Keratinocyte (primary cell): Measurements from ENCODE around the gene MIER1. TPM values are rescaled to one million over a fixed set of nuclear protein-coding genes. Genes with fewer than 3 reads are reported as not detected.

Experiments
- DNase-seq: peaks from one replicate; pipeline ENCODE4 v3.0.0-alpha.2; 2011; ENCODE audit warnings: low read depth, missing footprints, low spot score
- FAIRE-seq: peaks from 2 replicates; lab custom pipeline; 2011; peaks lifted over from hg19 to GRCh38; lab: Jason Lieb, UNC
- H2AFZ ChIP-seq: 2 replicates; pipeline ENCODE4 v1.6.0; 2012; ENCODE audit warnings: low read length, control low read depth, inconsistent platforms; ENCODE audit not compliant: control insufficient read depth
- H3K27ac ChIP-seq: 2 replicates; pipeline ENCODE4 v1.5.1; 2011; ENCODE audit warnings: low read length; ENCODE audit not compliant: control insufficient read depth, insufficient read depth
- H3K27me3 ChIP-seq: 3 replicates; pipeline ENCODE4 v1.6.0; 2011; ENCODE audit warnings: low read length; ENCODE audit not compliant: control insufficient read depth, insufficient read depth; ENCODE audit errors: extremely low read depth
- H3K36me3 ChIP-seq, 2 experiments: 2 replicates in 1 of 2; 3 replicates in 1 of 2; pipeline ENCODE4 v1.5.1; 2011; ENCODE audit warnings: low read length in 2 of 2, mild to moderate bottlenecking in 1 of 2; ENCODE audit not compliant: control insufficient read depth in 2 of 2, insufficient read depth in 2 of 2; ENCODE audit errors: extremely low read depth in 1 of 2
- H3K4me1 ChIP-seq: 3 replicates; pipeline ENCODE4 v1.5.1; 2011; ENCODE audit warnings: low read length; ENCODE audit not compliant: control insufficient read depth, insufficient read depth; ENCODE audit errors: extremely low read depth
- H3K4me2 ChIP-seq: 3 replicates; pipeline ENCODE4 v1.6.0; 2011; ENCODE audit warnings: low read depth, low read length; ENCODE audit not compliant: control insufficient read depth, insufficient read depth; ENCODE audit errors: extremely low read depth
- H3K4me3 ChIP-seq, 3 experiments: fragments of 200-600 bp in 1 of 3; sonication (generic) in 1 of 3; 2 replicates in 2 of 3; 3 replicates in 1 of 3; pipeline ENCODE4 v1.5.1; 2011 to 2016; ENCODE audit warnings: low read length in 3 of 3, mild to moderate bottlenecking in 3 of 3, control low read depth in 2 of 3, inconsistent platforms in 1 of 3, low read depth in 1 of 3, mixed read lengths in 1 of 3, mixed run types in 1 of 3, moderate library complexity in 1 of 3; ENCODE audit not compliant: control insufficient read depth in 2 of 3, insufficient read depth in 2 of 3; ENCODE audit errors: extremely low read depth in 1 of 3
- H3K79me2 ChIP-seq: 2 replicates; pipeline ENCODE4 v1.6.0; 2012; ENCODE audit warnings: low read length; ENCODE audit not compliant: control insufficient read depth, insufficient read depth
- H3K9ac ChIP-seq: 3 replicates; pipeline ENCODE4 v1.6.0; 2011; ENCODE audit warnings: low read length; ENCODE audit not compliant: control insufficient read depth, insufficient read depth; ENCODE audit errors: extremely low read depth
- H3K9me1 ChIP-seq: 3 replicates; pipeline ENCODE4 v1.6.0; 2011; ENCODE audit warnings: low read length; ENCODE audit not compliant: control insufficient read depth, insufficient read depth; ENCODE audit errors: extremely low read depth
- H3K9me3 ChIP-seq: 2 replicates; pipeline ENCODE4 v1.5.1; 2012; ENCODE audit warnings: low read depth, low read length; ENCODE audit not compliant: control insufficient read depth
- H4K20me1 ChIP-seq: 3 replicates; pipeline ENCODE4 v1.6.0; 2011; ENCODE audit warnings: low read length; ENCODE audit not compliant: control insufficient read depth, insufficient read depth; ENCODE audit errors: extremely low read depth
- EZH2 ChIP-seq: IDR thresholded peaks from one replicate; pipeline ENCODE4 v1.6.1; 2012; ENCODE audit warnings: inconsistent platforms, mild to moderate bottlenecking, low read length, moderate library complexity
- dilution Hi-C: fragments of 300-500 bp; cut with MboI; formaldehyde crosslinking; loops from one replicate; pipeline ENCODE4 v1.7.0; 2020; ENCODE audit warnings: low sequenced_read_pairs; ENCODE audit not compliant: extremely low pct_ligation_motif_present
- polyA plus RNA-seq, 5 experiments: library from polyadenylated mRNA; depleted of rRNA in 3 of 5; stranded (reverse) in 3 of 5; stranded (forward) in 1 of 5; unstranded in 1 of 5; fragments of >200 nt; gene quantifications; 1 replicate in 1 of 5; 2 replicates in 3 of 5; 3 replicates in 1 of 5; pipeline versions ENCODE4 v1.2.1 to v1.2.3, GENCODE V29; 2011 to 2012; ENCODE audit warnings: missing spikeins in 2 of 5, low read depth in 1 of 5, low replicate concordance in 1 of 5
- TF ChIP-seq, protein P1 (sequence below), 3 experiments: IDR thresholded peaks in 1 of 3; conservative IDR thresholded peaks in 1 of 3; optimal IDR thresholded peaks in 1 of 3; 2 replicates in 2 of 3; 3 replicates in 1 of 3; pipeline versions ENCODE3 to v1.5.1; 2011; ENCODE audit warnings: low read length in 3 of 3, mild to moderate bottlenecking in 3 of 3, moderate library complexity in 2 of 3, control low read depth in 1 of 3, inconsistent platforms in 1 of 3; ENCODE audit not compliant: insufficient read depth in 2 of 3; ENCODE audit errors: extremely low read depth in 1 of 3

Gene MIER1
- polyA plus RNA-seq, 1 donor (not counting 4 experiments of a cell fraction or from before 2014, with no cell fraction given) = 20.7 TPM

GRCh38 chr1:66917476-66917875, 7.3 kb upstream of the MIER1 start:
- Histone ChIP-seq H4K20me1 (no peaks in the 10 kb centered on the region), H3K4me3 (no peak overlapping the region), H3K4me2 (no peak overlapping the region), H3K4me1 (no peaks in the 10 kb centered on the region), H3K27me3 (no peaks in the 10 kb centered on the region), H2AFZ (no peak overlapping the region), H3K9me3 (no peaks in the 10 kb centered on the region), H3K27ac (no peak overlapping the region), H3K79me2 (peaks cover 9% of the 10 kb centered on the region), H3K9ac (no peak overlapping the region), H3K9me1 (no peaks in the 10 kb centered on the region), H3K36me3 (peaks cover 0 to 3% of the 10 kb centered on the region in 2 experiments)
- dilution Hi-C loops = no loop called here
- TF ChIP-seq EZH2 = no peak
- TF ChIP-seq, protein P1, sequence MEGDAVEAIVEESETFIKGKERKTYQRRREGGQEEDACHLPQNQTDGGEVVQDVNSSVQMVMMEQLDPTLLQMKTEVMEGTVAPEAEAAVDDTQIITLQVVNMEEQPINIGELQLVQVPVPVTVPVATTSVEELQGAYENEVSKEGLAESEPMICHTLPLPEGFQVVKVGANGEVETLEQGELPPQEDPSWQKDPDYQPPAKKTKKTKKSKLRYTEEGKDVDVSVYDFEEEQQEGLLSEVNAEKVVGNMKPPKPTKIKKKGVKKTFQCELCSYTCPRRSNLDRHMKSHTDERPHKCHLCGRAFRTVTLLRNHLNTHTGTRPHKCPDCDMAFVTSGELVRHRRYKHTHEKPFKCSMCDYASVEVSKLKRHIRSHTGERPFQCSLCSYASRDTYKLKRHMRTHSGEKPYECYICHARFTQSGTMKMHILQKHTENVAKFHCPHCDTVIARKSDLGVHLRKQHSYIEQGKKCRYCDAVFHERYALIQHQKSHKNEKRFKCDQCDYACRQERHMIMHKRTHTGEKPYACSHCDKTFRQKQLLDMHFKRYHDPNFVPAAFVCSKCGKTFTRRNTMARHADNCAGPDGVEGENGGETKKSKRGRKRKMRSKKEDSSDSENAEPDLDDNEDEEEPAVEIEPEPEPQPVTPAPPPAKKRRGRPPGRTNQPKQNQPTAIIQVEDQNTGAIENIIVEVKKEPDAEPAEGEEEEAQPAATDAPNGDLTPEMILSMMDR (optimal IDR thresholded peaks at IDR 0.05 in 1 of 3, IDR thresholded peaks at IDR 0.05 in 1 of 3, conservative IDR thresholded peaks at IDR 0.05 in 1 of 3; ENCODE audit: extremely low read depth in 1 of 3, insufficient read depth in 2 of 3, low read length in 3 of 3) = no peak
- FAIRE-seq (no peak), DNase-seq (no peak)

- peaks cover 22% of the 10 kb centered on the region for H3K79me2 ChIP-seq
- H3K9me1 ChIP-seq = no peaks in the 10 kb centered on the region
- no peak overlapping the region for H3K27ac ChIP-seq
- H3K4me1 ChIP-seq = peaks cover 8% of the 10 kb centered on the region
- DNase-seq (no peak), FAIRE-seq (no peak)
- dilution Hi-C loops = no loop called here
- no peak overlapping the region for H2AFZ ChIP-seq
- peaks cover 0 to 3% of the 10 kb centered on the region in 2 experiments for H3K36me3 ChIP-seq
- H4K20me1 ChIP-seq = no peaks in the 10 kb centered on the region
- no peak overlapping the region for H3K4me3 ChIP-seq
- H3K9me3 ChIP-seq = no peaks in the 10 kb centered on the region
- no peaks in the 10 kb centered on the region for H3K27me3 ChIP-seq
- H3K4me2 ChIP-seq = no peak overlapping the region
- TF ChIP-seq EZH2 = no peak
- TF ChIP-seq, protein P1 (optimal IDR thresholded peaks at IDR 0.05 in 1 of 3, IDR thresholded peaks at IDR 0.05 in 1 of 3, conservative IDR thresholded peaks at IDR 0.05 in 1 of 3; ENCODE audit: extremely low read depth in 1 of 3, insufficient read depth in 2 of 3, low read length in 3 of 3) = no peak
- H3K9ac ChIP-seq = no peak overlapping the region
Observed at GRCh38 chr1:66919063-66919462, 5.7 kb upstream of the MIER1 start.
